GM13977 (cell line): ENCODE results near the gene DIAPH2.

Experiments
- DNase-seq: peaks from one replicate; pipeline ENCODE4 v3.0.0; 2012; ENCODE audit warnings: low spot score
- in situ Hi-C: fragments of 300-500 bp; cut with MboI; formaldehyde crosslinking; loops from one replicate; pipeline ENCODE4 v1.12.0; 2022; ENCODE audit warnings: low sequenced_read_pairs, low pct_unique_long_range_greater_than_20kb, mixed read lengths, inconsistent platforms; ENCODE audit not compliant: unreplicated experiment
- TF ChIP-seq, protein P1 (sequence below): IDR thresholded peaks from 2 replicates; pipeline ENCODE4 v1.5.1; 2012; ENCODE audit warnings: mild to moderate bottlenecking, control low read depth; ENCODE audit not compliant: insufficient read depth; ENCODE audit errors: extremely low read depth, missing control alignments

DIAPH2 gene

DNA sequence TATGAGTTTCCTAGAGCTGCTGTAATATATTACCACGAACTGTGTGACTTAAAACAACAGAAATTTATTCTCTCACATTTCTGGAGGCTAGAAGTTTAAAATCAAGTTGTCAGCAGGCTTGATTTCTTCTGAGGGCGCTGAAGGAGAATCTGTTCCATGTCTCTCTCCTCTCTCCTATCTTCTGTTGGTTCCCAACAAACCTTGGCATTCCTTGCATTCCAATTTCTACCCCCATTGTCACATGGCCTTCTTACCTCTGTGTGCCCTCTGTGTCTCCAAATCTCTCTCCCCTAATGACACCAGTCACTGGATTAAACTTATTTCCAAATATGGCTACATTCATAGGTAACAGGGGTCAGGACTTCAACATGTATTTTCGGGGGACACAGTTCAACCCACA is 871.7 kb downstream of the DIAPH2 start:
- TF ChIP-seq, protein P1, sequence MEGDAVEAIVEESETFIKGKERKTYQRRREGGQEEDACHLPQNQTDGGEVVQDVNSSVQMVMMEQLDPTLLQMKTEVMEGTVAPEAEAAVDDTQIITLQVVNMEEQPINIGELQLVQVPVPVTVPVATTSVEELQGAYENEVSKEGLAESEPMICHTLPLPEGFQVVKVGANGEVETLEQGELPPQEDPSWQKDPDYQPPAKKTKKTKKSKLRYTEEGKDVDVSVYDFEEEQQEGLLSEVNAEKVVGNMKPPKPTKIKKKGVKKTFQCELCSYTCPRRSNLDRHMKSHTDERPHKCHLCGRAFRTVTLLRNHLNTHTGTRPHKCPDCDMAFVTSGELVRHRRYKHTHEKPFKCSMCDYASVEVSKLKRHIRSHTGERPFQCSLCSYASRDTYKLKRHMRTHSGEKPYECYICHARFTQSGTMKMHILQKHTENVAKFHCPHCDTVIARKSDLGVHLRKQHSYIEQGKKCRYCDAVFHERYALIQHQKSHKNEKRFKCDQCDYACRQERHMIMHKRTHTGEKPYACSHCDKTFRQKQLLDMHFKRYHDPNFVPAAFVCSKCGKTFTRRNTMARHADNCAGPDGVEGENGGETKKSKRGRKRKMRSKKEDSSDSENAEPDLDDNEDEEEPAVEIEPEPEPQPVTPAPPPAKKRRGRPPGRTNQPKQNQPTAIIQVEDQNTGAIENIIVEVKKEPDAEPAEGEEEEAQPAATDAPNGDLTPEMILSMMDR = no peak
- no peak for DNase-seq
- in situ Hi-C loops = no loop called here

DNA sequence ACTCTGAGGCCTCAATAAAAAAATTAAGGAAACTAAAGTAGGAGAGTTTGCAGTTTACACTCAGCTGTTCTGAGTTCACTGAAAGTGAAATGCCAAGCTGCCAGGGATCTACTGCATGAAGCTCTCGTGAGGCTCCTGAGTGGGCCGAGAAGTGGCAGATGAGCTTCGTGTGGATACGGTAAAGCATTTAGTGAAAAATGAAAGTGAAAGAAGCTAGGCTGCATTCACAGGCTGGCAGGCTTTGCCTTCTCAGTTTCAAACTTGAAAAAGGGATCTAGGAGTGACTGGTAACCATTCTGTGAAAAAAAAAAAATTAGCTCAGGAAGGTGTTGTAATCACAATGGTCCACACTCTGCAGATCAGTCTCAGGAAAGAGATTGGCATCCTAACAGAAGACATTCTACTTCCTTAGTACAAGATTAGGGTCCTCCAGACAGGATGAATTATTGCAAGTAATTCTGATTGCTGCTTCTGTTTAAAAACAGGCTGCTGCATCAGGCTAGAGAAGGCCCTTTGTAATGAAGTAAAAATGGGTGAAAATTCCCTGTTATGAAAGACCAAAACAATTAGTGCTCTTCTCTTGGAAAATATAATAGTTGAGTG is 879.0 kb downstream of the DIAPH2 start:
- TF ChIP-seq, protein P1 = no peak
- DNase-seq = peak; percentile 32
- in situ Hi-C loops = no loop called here

GRCh38 chrX:97564496-97564895 is 879.9 kb downstream of the DIAPH2 start:
- no peak for DNase-seq
- TF ChIP-seq, protein P1 = no peak
- in situ Hi-C loops = no loop called here

DNA sequence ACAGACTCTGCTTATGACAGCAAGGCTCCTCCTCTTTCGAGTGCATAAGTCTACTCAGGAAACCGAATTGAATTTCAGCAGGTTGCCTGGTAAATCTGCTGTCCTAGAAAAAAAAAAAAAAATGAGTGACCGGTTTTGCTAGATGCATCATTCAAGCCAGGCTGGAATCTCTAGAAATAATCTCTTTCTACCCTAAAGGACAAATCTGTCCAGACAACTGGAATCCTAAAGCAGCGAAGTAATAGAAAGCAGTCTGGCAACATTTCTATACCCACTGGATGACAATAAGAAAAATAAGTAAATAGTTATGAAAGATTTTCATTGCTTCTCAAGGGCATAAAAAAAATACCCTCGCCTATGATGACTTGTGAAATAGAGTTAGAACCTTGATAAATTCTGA is 902.5 kb downstream of the DIAPH2 start:
- in situ Hi-C loops = no loop called here
- TF ChIP-seq, protein P1 = no peak

GRCh38 chrX:97594646-97595224 is 910.1 kb downstream of the DIAPH2 start:
- in situ Hi-C loops = no loop called here
- TF ChIP-seq, protein P1 = no peak
- DNase-seq = no peak

More for the DNA sequence above, 902.5 kb downstream of the DIAPH2 start:
- DNase-seq = no peak

GRCh38 chrX:97597954-97598353 is 913.3 kb downstream of the DIAPH2 start:
- in situ Hi-C loops = no loop called here
- TF ChIP-seq, protein P1 = no peak
- no peak for DNase-seq
